GM19023 (cell line): ENCODE measurements around the gene SGSM1.

Source experiments
- ATAC-seq: cut with Tn5 transposase; IDR thresholded peaks from one replicate; pipeline ENCODE4 v1.9.1; 2021; ENCODE audit warnings: mild to moderate bottlenecking, moderate library complexity; ENCODE audit not compliant: unreplicated experiment

Gene SGSM1

GRCh38 chr22:24975813-24976341 is 169.9 kb downstream of the SGSM1 start:
- no peak for ATAC-seq

- no peak for ATAC-seq
These were observed 170.6 kb downstream of the SGSM1 start for GRCh38 chr22:24976442-24977218.
